Endothelial cell of umbilical vein (primary cell): ENCODE results near the gene TMEM164. TPM values are rescaled to one million over a fixed set of nuclear protein-coding genes. Genes with fewer than 3 reads are reported as not detected.

Experiments
- BruUV-seq: library from RNA; stranded (reverse); fragments of 400-500 nt; replicated peaks from 2 replicates; lab custom pipeline; 2021; lab: Mats Ljungman, UMichigan
- CTCF ChIA-PET: fragments of 300-600, 350-600 bp; sonication (Branson Sonifier 250); formaldehyde crosslinking; loops from one replicate; lab custom pipeline; 2021; ENCODE audit warnings: antibody characterized with exemption, inconsistent platforms; lab: Charles Lee
- POLR2A ChIA-PET: fragments of 300-600, 350-600 bp; sonication (Branson Sonifier 250); formaldehyde crosslinking; loops from one replicate; lab custom pipeline; 2021; ENCODE audit warnings: antibody characterized with exemption, inconsistent platforms; lab: Charles Lee
- DNase-seq: peaks from one replicate; pipeline ENCODE4 v3.0.0-alpha.2; 2011; ENCODE audit warnings: low read depth, low spot score
- FAIRE-seq: peaks from 2 replicates; lab custom pipeline; 2011; peaks lifted over from hg19 to GRCh38; lab: Jason Lieb, UNC
- H2AFZ ChIP-seq: 2 replicates; pipeline ENCODE4 v1.6.0; 2012; ENCODE audit warnings: low read depth, low read length, control low read depth, inconsistent platforms
- H3K27ac ChIP-seq: 2 replicates; pipeline ENCODE4 v1.5.1; 2011; ENCODE audit warnings: low read depth, mild to moderate bottlenecking, control low read depth, low read length, moderate library complexity; ENCODE audit not compliant: insufficient read depth
- H3K27me3 ChIP-seq, 2 experiments: 2 replicates each; pipeline versions ENCODE4 v1.6.0 to v1.6.1; 2011; ENCODE audit warnings: low read length in 2 of 2, mixed read lengths in 1 of 2; ENCODE audit not compliant: control insufficient read depth in 2 of 2, insufficient read depth in 2 of 2
- H3K36me3 ChIP-seq, 2 experiments: 2 replicates in 1 of 2; 3 replicates in 1 of 2; pipeline ENCODE4 v1.5.1; 2011; ENCODE audit warnings: low read length in 2 of 2, mild to moderate bottlenecking in 1 of 2, moderate library complexity in 1 of 2; ENCODE audit not compliant: control insufficient read depth in 2 of 2, insufficient read depth in 2 of 2; ENCODE audit errors: extremely low read depth in 1 of 2
- H3K4me1 ChIP-seq: 3 replicates; pipeline ENCODE4 v1.5.1; 2011; ENCODE audit warnings: mild to moderate bottlenecking, low read length; ENCODE audit not compliant: control insufficient read depth, insufficient read depth; ENCODE audit errors: extremely low read depth
- H3K4me2 ChIP-seq: 2 replicates; pipeline ENCODE4 v1.6.1; 2011; ENCODE audit warnings: low read length, control low read depth, mixed read lengths; ENCODE audit not compliant: insufficient read depth
- H3K4me3 ChIP-seq, 3 experiments: fragments of 200-600 bp in 1 of 3; sonication (generic), shearing (Covaris generic) in 1 of 3; replicated peaks in 1 of 3; 2 replicates each; pipeline ENCODE4 v1.5.1; 2011 to 2016; ENCODE audit warnings: control low read depth in 3 of 3, low read length in 3 of 3, mild to moderate bottlenecking in 2 of 3, inconsistent platforms in 1 of 3, low read depth in 1 of 3, moderate library complexity in 1 of 3; ENCODE audit not compliant: insufficient read depth in 1 of 3
- H3K79me2 ChIP-seq: 2 replicates; pipeline ENCODE4 v1.6.0; 2012; ENCODE audit warnings: low read length, inconsistent platforms; ENCODE audit not compliant: control insufficient read depth, insufficient read depth
- H3K9ac ChIP-seq: replicated peaks from 2 replicates; pipeline ENCODE3; 2011; ENCODE audit warnings: low read length, control low read depth; ENCODE audit not compliant: insufficient read depth; ENCODE audit errors: extremely low read depth
- H3K9me1 ChIP-seq: replicated peaks from 3 replicates; pipeline ENCODE4 v1.6.0; 2011; ENCODE audit warnings: mild to moderate bottlenecking, low read length; ENCODE audit not compliant: control insufficient read depth, insufficient read depth; ENCODE audit errors: extremely low read depth
- H3K9me3 ChIP-seq: replicated peaks from 2 replicates; pipeline ENCODE4 v1.5.1; 2012; ENCODE audit warnings: low read length, inconsistent platforms; ENCODE audit not compliant: control insufficient read depth, insufficient read depth
- H4K20me1 ChIP-seq: replicated peaks from 2 replicates; pipeline ENCODE3; 2011; ENCODE audit warnings: mild to moderate bottlenecking, low read length; ENCODE audit not compliant: control insufficient read depth, insufficient read depth; ENCODE audit errors: extremely low read depth
- FOS ChIP-seq: IDR thresholded peaks from 2 replicates; pipeline ENCODE4 v1.6.1; 2011; ENCODE audit warnings: mild to moderate bottlenecking, low read length, moderate library complexity, borderline replicate concordance; ENCODE audit not compliant: insufficient read depth
- JUN ChIP-seq: IDR thresholded peaks from 2 replicates; pipeline ENCODE4 v1.6.1; 2011; ENCODE audit warnings: borderline replicate concordance, low read depth; ENCODE audit not compliant: insufficient read length, insufficient read depth
- MYC ChIP-seq: IDR thresholded peaks from one replicate; pipeline ENCODE4 v1.6.1; 2011; ENCODE audit warnings: mild to moderate bottlenecking, low read depth, low read length
- POLR2AphosphoS5 ChIP-seq: IDR thresholded peaks from 2 replicates; pipeline ENCODE4 v1.6.1; 2012; ENCODE audit warnings: low read depth, mild to moderate bottlenecking, control low read depth, low read length, moderate library complexity; ENCODE audit not compliant: insufficient read depth
- dilution Hi-C: fragments of 300-500 bp; cut with MboI; formaldehyde crosslinking; loops from one replicate; pipeline ENCODE4 v1.15.0; 2019; ENCODE audit warnings: low sequenced_read_pairs; ENCODE audit not compliant: extremely low pct_ligation_motif_present
- intact Hi-C: fragments of 100-400 bp; cut with micrococcal nuclease; formaldehyde crosslinking; loops from one replicate; pipeline ENCODE4 v1.10.0; 2022
- polyA plus RNA-seq, 4 experiments: library from polyadenylated mRNA; depleted of rRNA in 3 of 4; stranded (reverse) in 3 of 4; unstranded in 1 of 4; fragments of >200 nt; gene quantifications; 2 replicates each; pipeline versions ENCODE4 v1.2.1 to v1.2.3, GENCODE V29; 2011 to 2012; ENCODE audit warnings: missing spikeins in 1 of 4
- total RNA-seq: library from RNA; stranded (reverse); gene quantifications from 2 replicates; pipeline ENCODE4 v1.2.3, GENCODE V29; 2021

Gene TMEM164
- total and polyA plus RNA-seq, 2 donors (not counting 3 experiments of a cell fraction or from before 2014, with no cell fraction given) = 12.8 to 22.2 TPM

- ChIA-PET POLR2A (interaction anchor here (0.7 kb wide), 1 partner anchor 61 kb away, joined by 4 read pairs; no protein-coding TSS in a partner anchor), CTCF (interaction anchor here (2.4 kb wide), 1 partner anchor 11 kb away, joined by 5 read pairs; no protein-coding TSS in a partner anchor)
- Histone ChIP-seq H3K4me1 (no peaks in the 10 kb centered on the region), H3K27me3 (no peaks in the 10 kb centered on the region), H3K9me1 (peaks cover 3% of the 10 kb centered on the region), H2AFZ (no peak overlapping the region), H3K27ac (no peak overlapping the region), H3K36me3 (no peaks in the 10 kb centered on the region), H3K9me3 (no peaks in the 10 kb centered on the region), H3K4me2 (no peak overlapping the region), H3K4me3 (no peak overlapping the region), H3K9ac (no peak overlapping the region), H4K20me1 (no peaks in the 10 kb centered on the region), H3K79me2 (no peaks in the 10 kb centered on the region)
- dilution Hi-C loops (no loop called here), intact Hi-C loops (no loop called here)
- DNase-seq (peak; percentile 22), FAIRE-seq (no peak)
- no peak for TF ChIP-seq POLR2AphosphoS5
- TF ChIP-seq MYC = no peak
- no TSS peak for BruUV-seq
Observed at GRCh38 chrX:110015032-110015431, 12.1 kb downstream of the TMEM164 start.

- dilution Hi-C loops (no loop called here), intact Hi-C loops (no loop called here)
- Histone ChIP-seq H3K79me2 (no peaks in the 10 kb centered on the region), H3K27ac (no peak overlapping the region), H4K20me1 (no peaks in the 10 kb centered on the region), H3K4me3 (no peak overlapping the region), H3K9me1 (peaks cover 3% of the 10 kb centered on the region), H3K9ac (no peak overlapping the region), H3K27me3 (no peaks in the 10 kb centered on the region), H3K4me2 (no peak overlapping the region), H3K36me3 (no peaks in the 10 kb centered on the region), H3K9me3 (no peaks in the 10 kb centered on the region), H3K4me1 (peaks cover under 1% of the 10 kb centered on the region), H2AFZ (no peak overlapping the region)
- TF ChIP-seq FOS (no peak), JUN (no peak), MYC (no peak)
- FAIRE-seq (no peak), DNase-seq (no peak)
- ChIA-PET POLR2A (no interaction called here), CTCF (interaction anchor here (2.4 kb wide), 1 partner anchor 10 kb away, joined by 5 read pairs; no protein-coding TSS in a partner anchor)
- BruUV-seq = no TSS peak
Observed at GRCh38 chrX:110015915-110016314, 13.0 kb downstream of the TMEM164 start.
